Lower leg skin (tissue), 4 donors: ENCODE measurements around the gene TMC2. TPM values are rescaled to one million over a fixed set of nuclear protein-coding genes. Genes with fewer than 3 reads are reported as not detected.

Experiments used
- DNase-seq, 2 donors: peaks; one replicate each; pipeline ENCODE4 v3.0.0-alpha.2; 2019; ENCODE audit warnings: low spot score in 2 of 2
- H3K4me3 ChIP-seq: fragments of 200-600 bp; sonication (generic); 2 replicates; pipeline ENCODE4 v1.5.1; 2017; ENCODE audit warnings: mild to moderate bottlenecking, low read depth; ENCODE audit not compliant: poor library complexity, severe bottlenecking
- POLR2A ChIP-seq, 2 donors: fragments of 450-650 bp; IDR thresholded peaks; one replicate each; pipeline ENCODE4 v1.6.1; 2016 to 2017; ENCODE audit warnings: antibody characterized with exemption in 2 of 2, mild to moderate bottlenecking in 1 of 2, moderate library complexity in 1 of 2
- WGBS, 2 donors: methylation state at CpG; one replicate each; pipeline ENCODE4 v1.1.5; 2018; 5-methylcytosine and 5-hydroxymethylcytosine counted together
- intact Hi-C: fragments of 100-400 bp; cut with DNase I; formaldehyde crosslinking; loops from one replicate; pipeline ENCODE4 v1.15.0; 2023; ENCODE audit warnings: low total_unique reads
- total RNA-seq, 4 donors: library from RNA; depleted of rRNA; stranded (reverse); fragments of >200 nt; gene quantifications; one replicate each; pipeline ENCODE4 v1.1.0, GENCODE V29; 2016
- TF ChIP-seq, protein P1 (sequence below), 3 donors: fragments of 450-650 bp; IDR thresholded peaks; one replicate each; pipeline ENCODE4 v1.5.1; 2016; ENCODE audit warnings: antibody characterized with exemption in 3 of 3, mild to moderate bottlenecking in 3 of 3, moderate library complexity in 2 of 3

TMC2 gene
- total RNA-seq, 4 donors from 2014 or later = 0.06 TPM; not detected in 3

DNA sequence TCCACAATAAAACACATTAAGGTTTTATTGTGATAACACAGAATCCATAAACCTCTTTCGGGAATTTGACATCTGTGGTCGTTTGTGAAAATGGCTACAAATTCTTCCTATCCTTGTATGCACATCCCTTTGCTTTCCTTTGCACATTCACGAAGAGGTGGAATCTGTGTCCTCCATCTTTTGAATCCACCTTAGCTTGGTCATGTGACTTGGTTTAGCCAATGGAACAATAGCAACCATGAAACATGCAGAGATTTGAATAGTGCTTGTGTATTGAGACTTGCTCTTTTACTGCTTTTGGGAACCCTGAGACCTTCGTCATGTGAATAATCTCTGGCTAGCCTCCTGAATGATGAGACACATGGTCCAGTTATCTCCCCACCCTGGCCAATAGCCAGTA, 66.4 kb downstream of the TMC2 start:
- 71 to 73% methylated on average over 4 of the region's 4 CpGs for WGBS, 2 donors

DNA sequence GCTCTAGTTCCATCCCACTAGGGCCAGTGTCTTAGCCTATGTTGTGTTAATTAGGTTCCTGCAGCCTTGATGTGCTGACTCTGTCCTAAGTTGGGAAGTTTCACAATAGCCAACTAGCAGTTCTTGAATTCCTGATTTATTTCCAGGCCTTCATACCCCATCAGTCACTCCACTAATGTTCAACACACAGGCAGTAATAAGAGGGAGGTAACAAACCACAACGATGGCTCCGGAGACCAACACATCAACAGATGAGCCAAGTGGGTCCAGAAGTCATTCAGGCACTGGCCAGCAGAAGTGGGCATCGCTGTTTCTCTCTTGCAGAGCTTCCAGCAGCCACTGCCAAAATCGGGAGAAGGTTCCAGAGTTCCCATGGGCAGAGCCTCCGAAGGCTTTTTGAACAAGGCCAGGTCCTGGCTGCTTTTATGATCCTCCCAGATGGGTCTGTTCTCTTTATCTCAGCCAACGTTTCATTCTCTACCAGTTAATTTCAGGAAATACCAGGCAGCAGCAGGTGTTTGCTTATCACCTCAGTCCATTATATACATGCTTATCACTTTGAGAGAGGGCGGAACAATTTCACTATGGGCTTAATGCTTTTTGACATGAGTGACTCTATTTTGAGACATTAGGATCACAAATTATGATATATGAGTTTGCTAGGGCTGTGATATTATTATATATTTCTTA, 67.6 kb downstream of the TMC2 start:
- WGBS, 2 donors = 73 to 78% methylated on average over 7 of the region's 7 CpGs
- no peak for TF ChIP-seq POLR2A (IDR thresholded peaks at IDR 0.05)
- TF ChIP-seq, protein P1, sequence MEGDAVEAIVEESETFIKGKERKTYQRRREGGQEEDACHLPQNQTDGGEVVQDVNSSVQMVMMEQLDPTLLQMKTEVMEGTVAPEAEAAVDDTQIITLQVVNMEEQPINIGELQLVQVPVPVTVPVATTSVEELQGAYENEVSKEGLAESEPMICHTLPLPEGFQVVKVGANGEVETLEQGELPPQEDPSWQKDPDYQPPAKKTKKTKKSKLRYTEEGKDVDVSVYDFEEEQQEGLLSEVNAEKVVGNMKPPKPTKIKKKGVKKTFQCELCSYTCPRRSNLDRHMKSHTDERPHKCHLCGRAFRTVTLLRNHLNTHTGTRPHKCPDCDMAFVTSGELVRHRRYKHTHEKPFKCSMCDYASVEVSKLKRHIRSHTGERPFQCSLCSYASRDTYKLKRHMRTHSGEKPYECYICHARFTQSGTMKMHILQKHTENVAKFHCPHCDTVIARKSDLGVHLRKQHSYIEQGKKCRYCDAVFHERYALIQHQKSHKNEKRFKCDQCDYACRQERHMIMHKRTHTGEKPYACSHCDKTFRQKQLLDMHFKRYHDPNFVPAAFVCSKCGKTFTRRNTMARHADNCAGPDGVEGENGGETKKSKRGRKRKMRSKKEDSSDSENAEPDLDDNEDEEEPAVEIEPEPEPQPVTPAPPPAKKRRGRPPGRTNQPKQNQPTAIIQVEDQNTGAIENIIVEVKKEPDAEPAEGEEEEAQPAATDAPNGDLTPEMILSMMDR (IDR thresholded peaks at IDR 0.05) = no peak
- intact Hi-C loops = no loop called here

More for the DNA sequence above, 66.4 kb downstream of the TMC2 start:
- TF ChIP-seq, protein P1 (IDR thresholded peaks at IDR 0.05) = no peak
- no peak for TF ChIP-seq POLR2A (IDR thresholded peaks at IDR 0.05)
- DNase-seq = no peak
- intact Hi-C loops = no loop called here
- no peak overlapping the region for H3K4me3 ChIP-seq

GRCh38 chr20:2604506-2604835, 68.1 kb downstream of the TMC2 start:
- WGBS, 2 donors = 37 to 54% methylated on average over 3 of the region's 3 CpGs

More for the DNA sequence above, 67.6 kb downstream of the TMC2 start:
- DNase-seq = no peak
- H3K4me3 ChIP-seq = no peak overlapping the region

DNA sequence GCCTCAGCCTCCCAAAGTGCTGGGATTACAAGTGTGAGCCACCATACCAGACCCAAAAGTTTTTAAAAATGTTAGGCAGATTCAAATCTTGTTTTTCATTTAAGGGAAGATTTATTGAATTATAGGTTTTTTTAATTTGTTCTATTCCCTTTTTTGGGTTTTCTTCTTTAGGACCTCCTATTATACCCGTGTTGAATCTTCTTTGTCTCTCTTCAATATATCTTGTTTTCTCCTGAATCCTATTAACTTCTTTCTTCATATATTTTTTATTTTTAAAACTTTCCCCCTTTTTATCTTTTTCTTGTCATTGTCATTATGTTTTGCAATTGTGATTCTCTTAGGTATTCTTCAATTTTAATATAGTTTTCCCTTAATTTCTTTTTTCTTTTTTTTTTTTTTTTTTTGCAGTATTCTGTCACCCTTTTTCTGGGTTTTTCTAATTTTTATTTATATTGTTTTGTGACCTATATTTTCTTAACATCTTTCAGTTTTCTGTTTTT, 70.2 kb downstream of the TMC2 start:
- no peak for DNase-seq
- no peak overlapping the region for H3K4me3 ChIP-seq
- WGBS, 2 donors = 95 to 100% methylated on average over 1 of the region's 1 CpG
- TF ChIP-seq, protein P1 (IDR thresholded peaks at IDR 0.05) = no peak
- no peak for TF ChIP-seq POLR2A (IDR thresholded peaks at IDR 0.05)
- intact Hi-C loops = no loop called here

More at GRCh38 chr20:2604506-2604835, 68.1 kb downstream of the TMC2 start:
- intact Hi-C loops = no loop called here
- TF ChIP-seq, protein P1 (IDR thresholded peaks at IDR 0.05) = no peak
- TF ChIP-seq POLR2A (IDR thresholded peaks at IDR 0.05) = no peak
- DNase-seq = no peak
- H3K4me3 ChIP-seq = no peak overlapping the region

- TF ChIP-seq POLR2A (IDR thresholded peaks at IDR 0.05) = no peak
- TF ChIP-seq, protein P1 (IDR thresholded peaks at IDR 0.05) = no peak
- intact Hi-C loops = no loop called here
Measured at GRCh38 chr20:2610326-2610725, 74.0 kb downstream of the TMC2 start.

More at GRCh38 chr20:2610326-2610725, 74.0 kb downstream of the TMC2 start:
- WGBS, 2 donors = 81 to 93% methylated on average over 6 of the region's 6 CpGs
- no peak for DNase-seq
- no peak overlapping the region for H3K4me3 ChIP-seq
